IPS-18a (cell line): ENCODE data around the gene RAPGEF3.

ENCODE experiments used
- H3K27ac ChIP-seq: one replicate; pipeline ENCODE4 v1.5.1; 2013; ENCODE audit warnings: low read length
- H3K27me3 ChIP-seq: one replicate; pipeline ENCODE4 v1.6.1; 2013; ENCODE audit warnings: mild to moderate bottlenecking, low read length; ENCODE audit not compliant: control insufficient read depth, insufficient read depth
- H3K36me3 ChIP-seq: one replicate; pipeline ENCODE4 v1.6.1; 2013; ENCODE audit warnings: low read depth, low read length; ENCODE audit not compliant: control insufficient read depth
- H3K4me1 ChIP-seq: one replicate; pipeline ENCODE4 v1.6.1; 2013; ENCODE audit warnings: low read depth, low read length; ENCODE audit not compliant: control insufficient read depth
- H3K4me3 ChIP-seq: one replicate; pipeline ENCODE4 v1.5.1; 2013; ENCODE audit warnings: low read length
- H3K9ac ChIP-seq: one replicate; pipeline ENCODE4 v1.6.1; 2013; ENCODE audit warnings: mild to moderate bottlenecking, low read length, moderate library complexity
- H3K9me3 ChIP-seq: one replicate; pipeline ENCODE4 v1.6.1; 2013; ENCODE audit warnings: low read depth, low read length; ENCODE audit not compliant: control insufficient read depth

Gene RAPGEF3, protein sequence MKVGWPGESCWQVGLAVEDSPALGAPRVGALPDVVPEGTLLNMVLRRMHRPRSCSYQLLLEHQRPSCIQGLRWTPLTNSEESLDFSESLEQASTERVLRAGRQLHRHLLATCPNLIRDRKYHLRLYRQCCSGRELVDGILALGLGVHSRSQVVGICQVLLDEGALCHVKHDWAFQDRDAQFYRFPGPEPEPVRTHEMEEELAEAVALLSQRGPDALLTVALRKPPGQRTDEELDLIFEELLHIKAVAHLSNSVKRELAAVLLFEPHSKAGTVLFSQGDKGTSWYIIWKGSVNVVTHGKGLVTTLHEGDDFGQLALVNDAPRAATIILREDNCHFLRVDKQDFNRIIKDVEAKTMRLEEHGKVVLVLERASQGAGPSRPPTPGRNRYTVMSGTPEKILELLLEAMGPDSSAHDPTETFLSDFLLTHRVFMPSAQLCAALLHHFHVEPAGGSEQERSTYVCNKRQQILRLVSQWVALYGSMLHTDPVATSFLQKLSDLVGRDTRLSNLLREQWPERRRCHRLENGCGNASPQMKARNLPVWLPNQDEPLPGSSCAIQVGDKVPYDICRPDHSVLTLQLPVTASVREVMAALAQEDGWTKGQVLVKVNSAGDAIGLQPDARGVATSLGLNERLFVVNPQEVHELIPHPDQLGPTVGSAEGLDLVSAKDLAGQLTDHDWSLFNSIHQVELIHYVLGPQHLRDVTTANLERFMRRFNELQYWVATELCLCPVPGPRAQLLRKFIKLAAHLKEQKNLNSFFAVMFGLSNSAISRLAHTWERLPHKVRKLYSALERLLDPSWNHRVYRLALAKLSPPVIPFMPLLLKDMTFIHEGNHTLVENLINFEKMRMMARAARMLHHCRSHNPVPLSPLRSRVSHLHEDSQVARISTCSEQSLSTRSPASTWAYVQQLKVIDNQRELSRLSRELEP

DNA sequence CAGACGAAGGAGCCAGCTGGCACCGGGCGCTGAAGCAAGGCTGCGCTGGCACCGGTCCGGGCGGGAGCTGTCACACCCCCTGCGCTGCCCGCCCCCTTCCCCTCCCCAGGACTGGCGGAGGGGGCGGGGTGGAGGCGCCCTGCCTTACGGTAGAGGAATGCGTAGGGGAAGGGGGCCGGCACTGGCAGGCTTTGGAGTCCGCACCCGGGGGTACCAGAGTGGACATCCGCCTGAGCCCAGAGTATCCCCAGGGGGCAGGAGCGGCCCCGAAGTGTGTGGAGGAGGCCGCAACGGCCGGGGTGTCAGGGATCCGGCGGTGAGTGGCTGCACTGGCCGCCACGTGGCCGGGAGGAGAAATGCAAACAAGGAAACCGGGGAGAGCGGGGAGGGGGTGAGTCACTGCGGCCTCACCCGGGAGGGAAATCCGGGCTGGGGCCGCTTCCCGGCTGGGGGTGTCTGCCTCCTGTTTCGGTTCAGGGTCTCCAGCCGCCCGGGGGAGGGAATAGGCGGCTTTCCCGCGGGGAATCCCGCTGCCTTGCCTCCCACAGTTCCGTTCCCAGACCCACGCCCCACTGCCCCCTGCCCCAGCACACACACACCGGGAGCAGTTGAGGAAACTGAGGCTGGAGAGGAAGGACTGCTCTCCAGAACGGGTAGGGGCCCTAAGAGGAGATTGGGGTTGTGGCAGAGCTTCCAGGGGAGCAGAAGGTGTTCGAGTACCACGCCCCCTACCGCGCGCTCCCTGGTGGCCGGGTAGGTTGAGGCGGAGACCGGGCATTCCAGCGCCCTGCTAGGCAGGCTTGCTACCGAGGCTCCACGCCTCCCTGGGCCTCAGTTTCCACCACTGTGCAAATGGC is at the start of gene RAPGEF3:
TSS of gene RAPGEF3 (minus strand) at position 47 of the 857 bp plus-strand sequence. CDS start 324 bp downstream, outside the sequence.
- Histone ChIP-seq H3K36me3 (no peaks in the 10 kb centered on the region), H3K9me3 (no peaks in the 10 kb centered on the region), H3K4me3 (peak within 1 kb of the TSS; percentile 55), H3K4me1 (peaks cover 19% of the 10 kb centered on the region), H3K9ac (peak within 1 kb of the TSS; percentile 40), H3K27me3 (no peaks in the 10 kb centered on the region), H3K27ac (no peak within 1 kb of the TSS)

DNA sequence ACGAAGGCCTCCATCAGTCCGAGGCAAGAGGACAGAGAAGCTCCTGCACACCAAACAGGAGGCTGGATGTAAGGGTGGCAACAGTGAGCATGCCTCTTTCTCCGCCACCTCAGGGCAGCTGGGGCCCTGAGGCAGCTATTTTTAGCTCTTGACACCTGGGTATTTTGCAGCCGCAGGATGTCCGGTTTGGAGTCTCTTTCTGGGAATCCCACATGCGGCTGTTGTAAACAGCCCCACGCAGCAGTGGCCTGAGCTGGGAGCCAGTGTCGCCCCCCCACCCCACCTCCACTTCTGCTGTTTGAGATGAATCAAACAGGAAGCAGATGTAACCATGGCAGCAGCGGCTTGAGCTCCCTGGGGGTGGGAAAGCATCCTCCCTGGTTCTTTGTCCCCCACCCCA is 49.4 kb upstream of the RAPGEF3 start:
- Histone ChIP-seq H3K27ac (no peak overlapping the region), H3K36me3 (no peaks in the 10 kb centered on the region), H3K4me1 (peaks cover 47% of the 10 kb centered on the region), H3K9ac (no peak overlapping the region), H3K9me3 (no peaks in the 10 kb centered on the region), H3K4me3 (no peak overlapping the region), H3K27me3 (no peaks in the 10 kb centered on the region)

DNA sequence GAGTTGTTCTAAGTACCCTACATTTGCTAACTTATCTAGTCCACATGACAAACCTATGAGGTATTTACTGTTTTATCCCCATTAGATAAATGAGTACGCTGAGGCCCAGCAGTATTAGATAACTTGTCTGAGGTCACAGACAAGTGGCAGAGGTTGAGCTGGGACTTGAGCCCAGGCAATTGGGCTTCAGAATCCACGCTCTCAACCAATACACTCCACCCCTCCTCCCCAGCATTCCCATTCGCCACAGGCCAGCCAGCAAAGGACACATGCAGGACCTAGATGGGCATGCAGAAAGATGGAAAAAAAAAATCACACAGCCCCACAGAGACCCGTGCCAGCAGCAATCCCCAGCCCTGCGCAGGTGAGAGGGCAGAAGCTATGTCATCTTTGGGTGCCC is 48.7 kb upstream of the RAPGEF3 start:
- Histone ChIP-seq H3K27ac (no peak overlapping the region), H3K4me1 (peaks cover 45% of the 10 kb centered on the region), H3K9ac (no peak overlapping the region), H3K27me3 (no peaks in the 10 kb centered on the region), H3K4me3 (no peak overlapping the region), H3K9me3 (no peaks in the 10 kb centered on the region), H3K36me3 (no peaks in the 10 kb centered on the region)

DNA sequence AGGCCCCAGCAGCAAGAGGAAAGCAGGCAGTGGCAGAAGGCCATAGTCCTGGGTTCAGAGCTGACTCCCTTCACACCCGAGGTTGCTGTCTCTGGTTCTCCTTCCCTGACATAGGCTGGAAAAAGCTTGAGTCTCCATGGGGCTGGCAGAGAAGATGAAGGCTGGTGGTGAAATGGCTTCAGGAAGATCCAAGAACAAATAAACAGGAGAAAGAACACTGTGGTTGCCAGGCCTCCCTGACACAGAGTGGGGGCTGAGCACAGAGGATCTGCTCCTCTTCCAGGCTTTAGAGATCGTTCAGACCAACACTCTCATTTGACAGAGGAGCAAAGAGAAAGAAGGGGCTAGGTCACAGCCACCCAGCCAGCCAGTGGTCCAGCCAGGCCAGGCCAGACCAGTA is 46.7 kb upstream of the RAPGEF3 start:
- Histone ChIP-seq H3K9me3 (no peaks in the 10 kb centered on the region), H3K4me1 (peaks cover 27% of the 10 kb centered on the region), H3K27ac (no peak overlapping the region), H3K9ac (no peak overlapping the region), H3K36me3 (no peaks in the 10 kb centered on the region), H3K4me3 (no peak overlapping the region), H3K27me3 (no peaks in the 10 kb centered on the region)

DNA sequence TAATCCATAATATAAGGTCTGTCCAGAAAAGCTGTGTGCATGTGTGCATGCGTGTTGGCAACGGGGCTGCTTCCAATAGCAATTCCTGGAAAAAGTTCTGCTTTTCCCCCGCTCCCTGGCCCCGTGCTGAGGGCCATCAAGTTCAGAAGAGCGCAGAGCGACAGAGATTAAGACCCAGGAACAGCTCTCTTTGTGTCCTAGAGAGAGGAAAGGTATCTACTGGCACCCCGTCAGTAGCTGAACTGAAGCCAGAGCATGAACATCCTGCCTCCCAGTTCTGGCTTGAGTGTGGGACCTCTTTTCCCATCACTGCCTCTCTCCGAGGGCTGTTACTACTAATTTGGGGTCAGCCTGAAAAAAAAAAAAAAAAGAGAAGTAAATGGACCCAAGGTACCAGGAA is 45.5 kb upstream of the RAPGEF3 start:
- H3K4me1 ChIP-seq: peaks cover 20% of the 10 kb centered on the region

DNA sequence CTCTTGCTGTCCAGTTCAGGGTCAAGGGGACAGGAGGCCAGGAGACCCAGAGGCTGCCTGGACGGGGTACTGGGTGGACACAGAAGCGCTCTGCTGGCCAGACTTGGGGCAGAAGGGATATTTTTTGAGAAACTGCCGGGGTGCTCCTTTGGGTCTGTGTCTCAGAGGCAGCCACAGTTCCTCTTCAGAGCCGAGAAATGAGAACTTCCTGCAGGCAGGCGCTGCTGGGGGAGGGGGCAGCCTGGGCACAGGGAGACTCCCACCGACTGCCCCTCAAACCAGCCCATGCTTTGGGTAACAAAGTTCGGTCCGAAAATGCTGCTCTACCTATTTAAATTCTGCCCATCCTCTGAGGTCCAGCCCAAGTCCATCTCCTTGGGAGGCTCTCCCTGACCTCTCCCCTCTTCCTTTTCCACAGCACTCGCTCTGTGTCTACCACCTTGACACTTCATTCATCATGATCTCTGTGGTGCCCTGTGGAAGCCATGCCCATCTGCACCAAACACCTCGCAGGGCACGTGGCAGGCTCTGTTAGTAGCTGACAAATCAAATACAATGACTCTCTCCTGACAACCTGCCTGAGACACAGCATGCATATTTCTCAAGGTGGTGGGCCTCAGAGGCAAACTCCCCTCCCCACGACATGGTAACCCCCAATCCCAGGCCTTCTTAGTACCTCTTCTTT is 44.7 kb upstream of the RAPGEF3 start:
- H3K36me3 ChIP-seq: no peaks in the 10 kb centered on the region
- no peak overlapping the region for H3K9ac ChIP-seq

More for the DNA sequence above, 45.5 kb upstream of the RAPGEF3 start:
- Histone ChIP-seq H3K27ac (no peak overlapping the region), H3K9ac (no peak overlapping the region), H3K27me3 (no peaks in the 10 kb centered on the region), H3K9me3 (no peaks in the 10 kb centered on the region), H3K4me3 (no peak overlapping the region), H3K36me3 (no peaks in the 10 kb centered on the region)

DNA sequence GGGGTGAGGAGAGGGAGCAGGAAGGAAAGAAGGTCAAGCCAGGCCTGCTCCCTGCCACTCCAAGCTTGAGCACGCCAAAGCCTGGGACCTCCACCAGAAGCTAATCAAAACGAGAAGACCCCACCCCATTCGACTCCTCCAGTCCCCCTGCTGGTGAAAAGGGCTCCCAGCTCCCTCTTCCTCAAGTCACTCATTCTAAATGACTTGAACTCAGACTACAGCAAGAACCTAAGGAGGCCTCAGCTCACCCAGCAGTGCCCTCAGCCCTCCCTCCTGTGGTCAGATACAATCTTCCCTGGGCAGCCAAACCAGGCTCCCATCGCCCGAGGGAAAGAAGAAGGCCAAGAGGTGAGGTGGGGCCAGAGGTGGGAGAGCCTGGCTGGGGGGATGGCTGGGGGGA is 43.6 kb upstream of the RAPGEF3 start:
- no peak overlapping the region for H3K4me3 ChIP-seq
- no peaks in the 10 kb centered on the region for H3K27me3 ChIP-seq
- H3K27ac ChIP-seq: no peak overlapping the region
- H3K36me3 ChIP-seq: no peaks in the 10 kb centered on the region
- H3K4me1 ChIP-seq: peaks cover 5% of the 10 kb centered on the region
- no peaks in the 10 kb centered on the region for H3K9me3 ChIP-seq
- no peak overlapping the region for H3K9ac ChIP-seq

More for the DNA sequence above, 44.7 kb upstream of the RAPGEF3 start:
- no peaks in the 10 kb centered on the region for H3K27me3 ChIP-seq
- H3K4me3 ChIP-seq: no peak overlapping the region
- H3K9me3 ChIP-seq: no peaks in the 10 kb centered on the region
- H3K27ac ChIP-seq: no peak overlapping the region
- peaks cover 12% of the 10 kb centered on the region for H3K4me1 ChIP-seq

DNA sequence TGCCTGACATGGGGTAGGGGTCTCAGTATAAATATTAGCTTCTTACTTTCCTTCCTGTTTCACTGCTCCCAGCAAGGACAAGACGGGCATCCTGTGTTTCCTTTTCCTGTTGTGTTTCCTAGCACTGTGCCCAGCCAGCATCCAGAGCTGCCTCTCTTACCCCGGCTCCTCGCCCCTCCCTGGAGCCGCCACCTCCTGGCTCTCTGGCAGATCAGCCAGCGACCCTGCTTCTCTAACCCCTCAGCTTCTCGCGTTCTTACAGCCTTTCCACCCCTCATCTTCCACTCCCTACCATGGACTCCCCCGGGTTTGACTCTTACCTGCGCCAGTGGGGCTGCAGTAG is 43.2 kb upstream of the RAPGEF3 start:
- no peak overlapping the region for H3K9ac ChIP-seq

DNA sequence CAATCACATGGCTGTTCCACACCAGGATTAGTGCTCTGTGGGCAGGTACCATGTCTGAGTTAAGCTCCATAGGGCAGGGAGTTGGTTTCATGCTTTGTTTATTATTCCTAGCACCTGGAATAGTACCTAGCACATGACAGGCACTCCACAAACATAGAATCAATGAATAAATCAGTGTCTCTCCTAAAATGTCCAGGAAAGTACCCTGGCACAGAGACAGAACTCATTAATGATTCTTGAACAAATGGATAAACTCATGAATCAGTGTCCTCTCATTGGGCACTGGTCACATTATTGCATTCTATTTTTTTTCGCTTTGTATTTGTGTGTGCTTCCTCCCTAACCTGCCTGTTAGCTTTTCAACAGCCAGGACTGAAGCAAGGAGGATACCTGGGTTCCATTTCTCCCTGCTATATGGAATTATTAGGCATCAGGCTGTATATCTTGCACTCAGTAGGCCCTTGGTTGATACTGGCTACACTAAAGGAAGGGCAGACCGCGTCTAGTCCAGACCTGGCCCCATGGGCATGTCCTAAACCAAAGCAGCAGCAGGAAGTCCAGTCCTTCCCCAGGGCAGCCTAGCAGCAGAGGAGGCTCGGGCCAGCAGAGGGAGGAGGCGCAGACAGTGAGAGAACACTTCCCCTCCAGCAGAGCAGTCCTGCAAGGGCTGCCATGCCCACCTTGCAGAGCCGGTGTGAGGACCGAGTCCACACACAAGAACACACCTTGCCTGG is 42.7 kb upstream of the RAPGEF3 start:
- Histone ChIP-seq H3K36me3 (peaks cover 5% of the 10 kb centered on the region), H3K27me3 (no peaks in the 10 kb centered on the region), H3K9ac (no peak overlapping the region), H3K9me3 (no peaks in the 10 kb centered on the region), H3K4me1 (peaks cover 3% of the 10 kb centered on the region), H3K4me3 (no peak overlapping the region), H3K27ac (no peak overlapping the region)

More for the DNA sequence above, 43.2 kb upstream of the RAPGEF3 start:
- H3K4me3 ChIP-seq: no peak overlapping the region
- peaks cover under 1% of the 10 kb centered on the region for H3K36me3 ChIP-seq
- no peak overlapping the region for H3K27ac ChIP-seq
- H3K27me3 ChIP-seq: no peaks in the 10 kb centered on the region
- H3K9me3 ChIP-seq: no peaks in the 10 kb centered on the region
- peaks cover 3% of the 10 kb centered on the region for H3K4me1 ChIP-seq

DNA sequence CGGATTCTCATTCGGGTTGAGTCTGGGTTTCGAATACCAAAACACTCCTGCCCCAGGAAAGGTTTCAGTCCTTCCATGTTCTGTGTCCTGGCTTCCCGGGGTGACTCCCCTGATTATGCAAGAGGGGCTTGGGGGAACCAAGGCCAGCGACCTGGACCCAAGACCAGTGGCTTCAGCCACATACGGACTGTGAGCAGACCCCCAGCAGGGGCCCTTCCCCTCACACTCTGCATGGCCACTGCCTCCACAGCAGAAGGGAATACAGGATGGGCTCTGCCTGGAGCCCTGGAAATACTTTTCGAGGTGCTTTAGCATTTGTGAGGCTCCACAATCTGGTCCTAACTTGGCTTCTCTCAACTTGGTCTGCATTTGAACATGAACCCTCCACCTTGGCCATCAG is 41.9 kb upstream of the RAPGEF3 start:
- peaks cover 5% of the 10 kb centered on the region for H3K36me3 ChIP-seq
- no peak overlapping the region for H3K27ac ChIP-seq
- H3K9ac ChIP-seq: no peak overlapping the region

More for the DNA sequence above, 41.9 kb upstream of the RAPGEF3 start:
- Histone ChIP-seq H3K9me3 (no peaks in the 10 kb centered on the region), H3K27me3 (no peaks in the 10 kb centered on the region), H3K4me1 (peaks cover 3% of the 10 kb centered on the region), H3K4me3 (no peak overlapping the region)
